HG03439 (cell line): ENCODE data around the gene NAPEPLD.
"Not testable (repeated sequence)": the region's sequence is repeated elsewhere in the genome, so short reads cannot be mapped to it uniquely, and the experiment has no call there.

Experiments used
- ATAC-seq: cut with Tn5 transposase; IDR thresholded peaks from one replicate; pipeline ENCODE4 v1.9.1; 2021; ENCODE audit warnings: mild to moderate bottlenecking, moderate library complexity; ENCODE audit not compliant: unreplicated experiment

Gene NAPEPLD

GRCh38 chr7:103144754-103145153 is 4.1 kb downstream of the NAPEPLD start:
- ATAC-seq, result not testable (repeated sequence)

- no peak for ATAC-seq
Observed at GRCh38 chr7:103143868-103144267, 5.0 kb downstream of the NAPEPLD start.

GRCh38 chr7:103142494-103142893 is 6.4 kb downstream of the NAPEPLD start:
- no peak for ATAC-seq

GRCh38 chr7:103141753-103142404 is 7.0 kb downstream of the NAPEPLD start:
- no peak for ATAC-seq

GRCh38 chr7:103140685-103141084 is 8.2 kb downstream of the NAPEPLD start:
- ATAC-seq, result no peak

- ATAC-seq, result no peak
Observed at GRCh38 chr7:103140061-103140460, 8.8 kb downstream of the NAPEPLD start.

GRCh38 chr7:103134836-103135554 is 13.9 kb downstream of the NAPEPLD start:
- no peak for ATAC-seq

- no peak for ATAC-seq
Observed at GRCh38 chr7:103132995-103133688, 15.8 kb downstream of the NAPEPLD start.

- no peak for ATAC-seq
Observed at GRCh38 chr7:103130901-103131624, 17.8 kb downstream of the NAPEPLD start.

- ATAC-seq, result no peak
Observed at GRCh38 chr7:103129702-103130549, 19.0 kb downstream of the NAPEPLD start.

GRCh38 chr7:103127006-103127405 is 21.9 kb downstream of the NAPEPLD start:
- no peak for ATAC-seq

GRCh38 chr7:103124429-103124979 is 24.4 kb downstream of the NAPEPLD start:
- ATAC-seq, result no peak

GRCh38 chr7:103123529-103123928 is 25.4 kb downstream of the NAPEPLD start:
- no peak for ATAC-seq

GRCh38 chr7:103121641-103122040 is 27.3 kb downstream of the NAPEPLD start:
- no peak for ATAC-seq

- no peak for ATAC-seq
Observed at GRCh38 chr7:103120362-103120761, 28.5 kb downstream of the NAPEPLD start.

GRCh38 chr7:103119791-103120291 is 29.1 kb downstream of the NAPEPLD start:
- ATAC-seq, result no peak

GRCh38 chr7:103117465-103117864 is 31.4 kb downstream of the NAPEPLD start:
- ATAC-seq, result no peak

- no peak for ATAC-seq
Observed at GRCh38 chr7:103116991-103117390, 31.9 kb downstream of the NAPEPLD start.

- ATAC-seq, result no peak
Observed at GRCh38 chr7:103116511-103116910, 32.4 kb downstream of the NAPEPLD start.

GRCh38 chr7:103115771-103116170 is 33.1 kb downstream of the NAPEPLD start:
- no peak for ATAC-seq
